Mucosa of descending colon (tissue), 3 donors: ENCODE measurements around the gene SSNA1. TPM values are rescaled to one million over a fixed set of nuclear protein-coding genes. Genes with fewer than 3 reads are reported as not detected.

Experiments
- ATAC-seq: fragments of 200-7000 bp; cut with Tn5 transposase; one replicate; pipeline ENCODE4 v1.9.1; 2020; ENCODE audit warnings: mild to moderate bottlenecking, moderate library complexity
- DNase-seq, 3 donors: peaks; one replicate each; pipeline ENCODE4 v3.0.0-alpha.2; 2020
- H3K36me3 ChIP-seq: fragments of 200-600 bp; one replicate; pipeline ENCODE4 v1.8.0; 2021; ENCODE audit warnings: low read depth, mild to moderate bottlenecking
- H3K4me1 ChIP-seq: fragments of 200-600 bp; one replicate; pipeline ENCODE4 v1.8.0; 2021; ENCODE audit warnings: low read depth, mild to moderate bottlenecking
- H3K4me3 ChIP-seq: fragments of 200-600 bp; one replicate; pipeline ENCODE4 v1.8.0; 2021; ENCODE audit warnings: mild to moderate bottlenecking
- H3K9me3 ChIP-seq: fragments of 200-600 bp; one replicate; pipeline ENCODE4 v1.8.0; 2021; ENCODE audit warnings: mild to moderate bottlenecking
- intact Hi-C, 2 donors: fragments of 100-400 bp; cut with DNase I in 1 of 2; cut with micrococcal nuclease in 1 of 2; formaldehyde crosslinking; loops; one replicate each; pipeline versions ENCODE4 v1.11.0 to v1.11.1; 2022; cut with DNase I, micrococcal nuclease
- total RNA-seq, 3 donors: library from RNA; stranded (reverse); fragmentation: NEBNext Ultra II Directional in 2 of 3; extraction: Animal tissue kit (Norgen Biotek cat#: 25700) in 2 of 3; gene quantifications; one replicate each; pipeline versions ENCODE4 v1.2.1 to v1.2.4, GENCODE V29; 2021 to 2023
- TF ChIP-seq, protein P1 (sequence below): fragments of 200-600 bp; IDR thresholded peaks from one replicate; pipeline ENCODE4 v1.8.0; 2022; ENCODE audit warnings: antibody characterized with exemption, mild to moderate bottlenecking
- donor health status: DM: no; HTN: no; CAD: no; lungs with moderate emphysema.
- donor health status: DM: no; HTN: no; CAD: no.
- donor health status: DM: no; HTN: yes; CAD: no.

SSNA1 gene
- total RNA-seq, 3 donors from 2014 or later = 56.7 to 71.1 (median 64.0) TPM

DNA sequence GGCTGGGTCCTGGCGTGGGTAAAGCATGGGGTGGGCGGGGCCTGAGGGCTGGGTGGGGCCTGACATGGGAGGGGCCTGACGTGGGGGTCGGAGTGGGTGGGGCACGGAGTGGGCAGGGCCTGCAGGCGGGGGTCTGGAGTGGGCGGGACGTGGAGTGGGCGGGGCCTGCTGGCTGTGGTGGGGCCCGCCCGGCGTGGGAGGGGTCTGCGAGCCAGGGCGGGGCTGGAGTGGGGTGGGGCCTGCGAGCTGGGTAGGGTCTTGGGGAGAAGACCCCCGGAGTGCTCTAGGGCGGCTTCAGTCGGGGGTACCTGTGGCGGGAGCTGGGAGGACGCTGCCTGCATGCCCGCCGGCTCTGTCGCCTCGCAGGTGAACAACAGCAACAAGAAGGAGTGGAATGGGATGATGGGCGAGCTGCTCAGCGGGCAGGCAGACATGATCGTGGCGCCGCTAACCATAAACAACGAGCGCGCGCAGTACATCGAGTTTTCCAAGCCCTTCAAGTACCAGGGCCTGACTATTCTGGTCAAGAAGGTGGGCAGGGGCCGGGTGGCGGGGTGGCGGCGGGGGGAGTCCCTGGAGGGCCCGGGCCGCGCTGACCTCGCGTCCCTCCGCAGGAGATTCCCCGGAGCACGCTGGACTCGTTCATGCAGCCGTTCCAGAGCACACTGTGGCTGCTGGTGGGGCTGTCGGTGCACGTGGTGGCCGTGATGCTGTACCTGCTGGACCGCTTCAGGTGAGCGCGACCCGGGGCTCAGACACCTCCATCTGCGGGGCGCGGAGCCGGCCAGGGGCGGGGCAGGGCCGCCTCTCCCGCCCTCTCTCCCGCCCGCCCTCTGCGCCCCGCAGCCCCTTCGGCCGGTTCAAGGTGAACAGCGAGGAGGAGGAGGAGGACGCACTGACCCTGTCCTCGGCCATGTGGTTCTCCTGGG is 26.7 kb upstream of the SSNA1 start:
- Histone ChIP-seq H3K4me3 (no peak overlapping the region), H3K36me3 (no peaks in the 10 kb centered on the region), H3K4me1 (peaks cover 12% of the 10 kb centered on the region), H3K9me3 (no peaks in the 10 kb centered on the region)
- TF ChIP-seq, protein P1, sequence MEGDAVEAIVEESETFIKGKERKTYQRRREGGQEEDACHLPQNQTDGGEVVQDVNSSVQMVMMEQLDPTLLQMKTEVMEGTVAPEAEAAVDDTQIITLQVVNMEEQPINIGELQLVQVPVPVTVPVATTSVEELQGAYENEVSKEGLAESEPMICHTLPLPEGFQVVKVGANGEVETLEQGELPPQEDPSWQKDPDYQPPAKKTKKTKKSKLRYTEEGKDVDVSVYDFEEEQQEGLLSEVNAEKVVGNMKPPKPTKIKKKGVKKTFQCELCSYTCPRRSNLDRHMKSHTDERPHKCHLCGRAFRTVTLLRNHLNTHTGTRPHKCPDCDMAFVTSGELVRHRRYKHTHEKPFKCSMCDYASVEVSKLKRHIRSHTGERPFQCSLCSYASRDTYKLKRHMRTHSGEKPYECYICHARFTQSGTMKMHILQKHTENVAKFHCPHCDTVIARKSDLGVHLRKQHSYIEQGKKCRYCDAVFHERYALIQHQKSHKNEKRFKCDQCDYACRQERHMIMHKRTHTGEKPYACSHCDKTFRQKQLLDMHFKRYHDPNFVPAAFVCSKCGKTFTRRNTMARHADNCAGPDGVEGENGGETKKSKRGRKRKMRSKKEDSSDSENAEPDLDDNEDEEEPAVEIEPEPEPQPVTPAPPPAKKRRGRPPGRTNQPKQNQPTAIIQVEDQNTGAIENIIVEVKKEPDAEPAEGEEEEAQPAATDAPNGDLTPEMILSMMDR = no peak
- intact Hi-C loops = no loop called here
- ATAC-seq (peak; percentile 4), DNase-seq (no peak)

DNA sequence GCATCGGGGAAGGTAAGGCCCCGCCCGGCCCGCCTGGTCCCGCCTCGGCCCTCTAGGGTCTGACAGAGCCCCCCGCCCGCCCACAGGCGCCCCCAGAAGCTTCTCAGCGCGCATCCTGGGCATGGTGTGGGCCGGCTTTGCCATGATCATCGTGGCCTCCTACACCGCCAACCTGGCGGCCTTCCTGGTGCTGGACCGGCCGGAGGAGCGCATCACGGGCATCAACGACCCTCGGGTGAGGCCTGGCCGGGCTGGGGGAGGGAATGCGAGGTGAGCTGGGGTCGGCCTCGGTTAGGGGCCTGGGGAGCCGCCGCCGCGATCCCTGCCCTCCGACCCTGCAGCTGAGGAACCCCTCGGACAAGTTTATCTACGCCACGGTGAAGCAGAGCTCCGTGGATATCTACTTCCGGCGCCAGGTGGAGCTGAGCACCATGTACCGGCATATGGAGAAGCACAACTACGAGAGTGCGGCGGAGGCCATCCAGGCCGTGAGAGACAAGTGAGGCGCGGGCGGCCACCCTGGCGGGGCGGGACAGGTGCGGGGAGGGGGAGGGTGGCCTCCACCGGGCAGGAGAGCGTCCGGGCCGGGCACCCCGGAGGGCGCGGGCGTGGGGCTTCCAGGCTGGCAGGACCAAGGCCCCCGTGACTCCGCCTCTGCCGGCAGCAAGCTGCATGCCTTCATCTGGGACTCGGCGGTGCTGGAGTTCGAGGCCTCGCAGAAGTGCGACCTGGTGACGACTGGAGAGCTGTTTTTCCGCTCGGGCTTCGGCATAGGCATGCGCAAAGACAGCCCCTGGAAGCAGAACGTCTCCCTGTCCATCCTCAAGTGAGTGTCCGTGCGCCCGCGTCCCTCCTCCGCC is 25.7 kb upstream of the SSNA1 start:
- ATAC-seq = peak; percentile 75
- intact Hi-C loops = no loop called here
- Histone ChIP-seq H3K4me1 (peaks cover 21% of the 10 kb centered on the region), H3K9me3 (no peaks in the 10 kb centered on the region), H3K4me3 (no peak overlapping the region), H3K36me3 (no peaks in the 10 kb centered on the region)
- DNase-seq = peak in 2 of 3 donors; percentile 67 to 73
- TF ChIP-seq, protein P1 = no peak

DNA sequence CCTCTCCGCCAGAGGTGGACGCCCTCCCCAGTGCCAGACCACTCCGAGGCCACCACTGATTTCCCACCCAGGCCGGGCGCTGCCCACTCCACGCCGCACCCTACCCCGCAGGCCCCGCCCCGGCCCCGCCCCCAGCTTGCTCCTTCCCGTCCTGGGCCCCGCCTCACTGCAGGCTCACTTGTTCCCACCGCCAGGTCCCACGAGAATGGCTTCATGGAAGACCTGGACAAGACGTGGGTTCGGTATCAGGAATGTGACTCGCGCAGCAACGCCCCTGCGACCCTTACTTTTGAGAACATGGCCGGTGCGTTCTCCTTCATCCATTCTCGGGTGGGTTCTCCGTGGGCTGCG is 25.1 kb upstream of the SSNA1 start:
- DNase-seq (no peak), ATAC-seq (peak; percentile 5)
- Histone ChIP-seq H3K9me3 (no peaks in the 10 kb centered on the region), H3K4me1 (peaks cover 27% of the 10 kb centered on the region), H3K4me3 (no peak overlapping the region), H3K36me3 (no peaks in the 10 kb centered on the region)
- TF ChIP-seq, protein P1 = no peak
- intact Hi-C loops = no loop called here

DNA sequence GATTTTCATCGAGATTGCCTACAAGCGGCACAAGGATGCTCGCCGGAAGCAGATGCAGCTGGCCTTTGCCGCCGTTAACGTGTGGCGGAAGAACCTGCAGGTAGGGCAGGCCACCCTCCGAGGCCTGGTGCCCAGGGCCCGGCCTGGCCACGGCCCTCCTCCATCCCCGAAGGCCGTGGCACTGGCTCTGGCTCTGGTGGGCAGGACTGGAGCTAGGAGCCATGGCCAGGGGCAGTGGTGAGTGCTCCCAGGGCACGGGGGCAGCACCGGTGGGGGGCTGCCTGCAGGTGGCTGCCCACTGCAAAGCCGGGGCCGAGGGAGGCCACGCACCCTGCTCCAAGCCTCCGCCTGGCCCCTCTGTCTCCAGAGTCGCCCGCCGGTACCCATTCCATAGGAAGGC is 24.7 kb upstream of the SSNA1 start:
- Histone ChIP-seq H3K4me1 (peaks cover 31% of the 10 kb centered on the region), H3K9me3 (no peaks in the 10 kb centered on the region), H3K36me3 (no peaks in the 10 kb centered on the region), H3K4me3 (no peak overlapping the region)
- ATAC-seq = no peak
- intact Hi-C loops = no loop called here
- no peak for DNase-seq
- TF ChIP-seq, protein P1 = no peak

DNA sequence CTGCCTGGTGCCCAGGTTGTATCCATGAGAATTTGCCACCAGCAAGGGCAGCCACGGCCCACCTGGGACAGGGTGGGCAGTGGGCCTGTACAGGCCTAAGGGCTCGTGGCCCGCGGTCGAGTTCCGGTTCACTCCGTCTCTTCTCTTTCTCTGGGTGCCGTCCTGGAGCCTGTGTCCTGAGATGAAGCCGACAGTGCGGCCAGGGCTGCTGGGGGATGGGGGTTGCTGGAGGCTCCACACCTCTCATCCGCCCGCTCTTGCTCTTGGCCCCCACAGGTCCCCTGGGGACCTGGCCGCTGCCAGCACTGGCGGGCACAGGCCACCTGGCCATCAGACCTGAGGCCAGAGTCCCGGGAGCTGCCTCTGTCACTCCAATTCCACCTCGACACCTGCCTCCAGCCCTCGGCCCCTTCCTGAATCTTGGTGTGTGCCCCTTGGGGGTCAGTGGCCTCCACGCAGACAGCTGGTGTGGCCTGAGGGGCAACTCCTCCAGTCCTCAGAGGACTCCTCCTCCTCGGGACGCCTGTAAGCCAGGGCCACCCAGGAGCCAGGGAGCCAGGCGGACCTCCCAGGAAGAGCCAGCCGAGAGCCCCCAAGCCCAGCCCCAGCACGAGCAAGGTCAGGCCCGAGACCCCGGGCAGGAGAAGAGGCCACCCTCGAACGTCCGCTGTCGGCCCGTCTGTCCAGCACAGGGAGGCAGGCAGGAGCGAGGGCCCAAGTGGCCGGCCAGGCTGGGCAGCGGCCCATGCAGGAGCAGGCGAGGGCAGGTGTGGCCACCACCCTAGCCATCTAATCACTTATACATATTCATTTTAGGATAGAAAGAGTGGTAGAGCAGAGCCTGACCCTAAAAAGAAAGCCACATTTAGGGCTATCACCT is 23.9 kb upstream of the SSNA1 start:
- no peak overlapping the region for H3K4me3 ChIP-seq
- H3K4me1 ChIP-seq = peaks cover 39% of the 10 kb centered on the region
- no peak for ATAC-seq
- no peak for DNase-seq
- TF ChIP-seq, protein P1 = no peak
- no peaks in the 10 kb centered on the region for H3K9me3 ChIP-seq
- intact Hi-C loops = no loop called here
- no peaks in the 10 kb centered on the region for H3K36me3 ChIP-seq
